Suppressor macrophage treated with lipopolysaccharide for 1 hour (primary cell): ENCODE measurements around the gene CDYL2.
"Not testable (repeated sequence)": the region's sequence is repeated elsewhere in the genome, so short reads cannot be mapped to it uniquely, and the experiment has no call there.

Experiments
- DNase-seq, 3 donors: peaks; one replicate each; pipeline ENCODE4 v3.0.0-alpha.2; 2020 to 2022

Gene CDYL2

DNA sequence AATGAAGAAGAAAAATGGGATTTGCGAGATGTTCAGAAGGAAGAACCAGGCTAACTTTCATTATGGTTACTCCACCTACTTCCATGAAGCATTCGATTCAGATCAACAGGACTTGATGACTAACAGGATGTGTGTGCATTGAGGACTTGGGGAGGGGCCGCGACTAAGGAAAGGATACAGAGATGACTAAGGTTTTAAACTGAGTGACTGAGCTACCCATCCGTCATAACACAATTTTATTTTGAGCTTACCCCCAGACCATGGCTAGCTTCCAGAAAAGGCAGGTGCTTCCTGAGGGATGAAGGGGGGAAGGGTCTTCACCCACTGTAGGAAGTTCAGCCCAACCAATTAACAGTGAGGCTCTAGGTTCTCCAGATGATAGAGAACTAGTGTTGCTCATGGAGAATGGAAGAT, 2.5 kb upstream of the CDYL2 start:
- DNase-seq: peak; percentile 77 to 92 (median 84)

GRCh38 chr16:80806289-80806688, 1.9 kb upstream of the CDYL2 start:
- DNase-seq: no peak

DNA sequence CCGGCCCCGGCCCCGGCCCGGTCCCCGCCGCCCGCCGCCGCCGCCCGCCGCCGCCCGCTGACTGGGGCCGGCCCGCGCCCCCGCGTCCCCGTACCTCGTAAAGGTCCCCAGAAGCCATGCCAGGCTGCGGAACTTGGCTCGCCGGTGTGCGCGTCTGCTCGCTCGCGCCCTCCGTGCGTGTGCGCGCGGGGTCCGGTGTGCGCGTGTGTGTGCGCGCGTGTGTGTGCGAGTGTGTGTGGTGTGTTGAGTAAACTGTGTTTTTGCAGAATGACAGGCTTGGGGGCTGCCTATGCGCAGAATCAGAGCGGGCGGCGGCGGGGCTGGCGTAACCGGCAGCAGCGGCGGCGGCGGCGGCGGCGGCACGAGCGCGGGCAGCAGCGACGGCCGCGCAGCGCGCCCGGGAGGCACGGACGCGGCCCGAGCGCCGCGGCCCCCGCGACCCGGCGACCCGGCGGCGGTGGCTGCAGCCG, 307 bp downstream of the CDYL2 start:
- DNase-seq: peak; percentile 65 to 79 (median 67)

DNA sequence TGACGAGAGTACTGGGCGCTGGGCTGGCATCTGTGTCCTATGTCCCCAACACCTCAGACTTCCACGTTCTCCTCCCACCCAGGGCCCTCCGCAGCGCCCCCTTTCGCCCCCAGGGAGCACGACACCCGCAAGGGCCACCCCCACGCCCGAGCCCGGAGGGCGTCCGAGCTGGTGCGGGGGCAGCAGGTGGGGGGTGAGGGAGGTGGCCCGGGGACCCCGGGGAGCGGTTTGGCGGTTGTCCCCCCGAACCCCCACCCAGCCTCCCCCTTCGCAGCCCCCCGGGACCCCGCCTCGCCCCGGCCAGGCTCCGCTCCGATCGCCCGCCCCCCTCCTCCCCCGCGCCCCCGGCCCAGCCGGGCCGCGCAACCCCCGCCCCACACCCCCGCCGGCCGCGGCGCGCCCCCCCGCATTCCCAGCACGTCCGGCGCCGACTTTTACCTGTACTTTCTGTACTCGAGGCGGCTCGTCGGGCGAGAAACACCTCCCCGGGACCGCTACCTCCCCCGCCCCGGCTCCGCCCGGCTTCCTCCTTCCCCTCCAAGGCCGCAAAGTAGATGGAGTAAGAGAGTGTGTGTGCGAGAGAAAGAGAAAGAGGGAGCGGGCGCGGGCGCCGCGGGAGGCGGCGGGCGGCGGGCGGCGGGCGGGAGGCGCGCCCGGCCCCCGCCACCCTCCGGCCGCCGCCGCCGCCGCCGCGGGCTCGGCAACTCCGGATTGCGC, 901 bp downstream of the CDYL2 start:
- DNase-seq: peak; percentile 64 to 75 (median 66)

- no peak for DNase-seq
Observed at GRCh38 chr16:80802902-80803301, 1.5 kb downstream of the CDYL2 start.

- DNase-seq: no peak
Observed at GRCh38 chr16:80802138-80802537, 2.3 kb downstream of the CDYL2 start.

DNA sequence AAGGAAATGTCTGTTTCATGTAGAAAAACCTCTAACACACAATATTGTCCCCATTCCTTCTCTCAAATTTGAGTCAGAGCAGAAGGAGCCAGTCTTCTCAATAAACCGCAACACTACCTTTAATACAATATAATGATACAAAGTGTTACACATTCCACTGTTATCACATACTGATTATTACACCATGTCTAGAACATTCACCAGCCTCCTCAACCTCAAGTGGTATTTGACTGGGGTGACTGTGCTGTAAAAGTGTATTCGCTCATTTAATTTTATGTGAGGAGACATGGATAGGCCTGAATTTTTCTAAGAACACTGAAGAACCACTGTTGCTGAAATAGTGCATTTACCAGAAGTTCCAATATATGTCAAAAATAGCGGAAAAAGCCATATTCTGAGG, 10.3 kb downstream of the CDYL2 start:
- DNase-seq: no peak

DNA sequence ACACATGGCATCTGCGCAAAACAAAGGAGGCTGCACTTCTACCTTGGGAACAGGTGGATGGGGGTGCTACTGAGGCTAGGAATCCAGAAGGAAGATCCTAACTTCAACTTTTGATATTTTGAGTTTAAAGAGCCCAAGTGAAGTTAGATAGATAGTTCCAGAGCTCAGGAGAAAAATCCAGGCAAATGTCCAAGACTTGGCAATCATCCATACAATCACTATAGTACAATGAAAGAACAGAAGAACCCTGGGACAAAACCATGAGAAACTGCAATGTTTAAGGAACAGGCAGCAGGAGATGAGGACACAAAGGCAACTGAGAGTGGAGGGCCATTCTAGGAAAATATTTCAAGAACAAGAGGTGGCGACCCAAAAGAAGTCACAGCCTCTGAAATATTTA, 12.4 kb downstream of the CDYL2 start:
- DNase-seq: no peak

- no peak for DNase-seq
Observed at GRCh38 chr16:80791411-80791810, 13.0 kb downstream of the CDYL2 start.

DNA sequence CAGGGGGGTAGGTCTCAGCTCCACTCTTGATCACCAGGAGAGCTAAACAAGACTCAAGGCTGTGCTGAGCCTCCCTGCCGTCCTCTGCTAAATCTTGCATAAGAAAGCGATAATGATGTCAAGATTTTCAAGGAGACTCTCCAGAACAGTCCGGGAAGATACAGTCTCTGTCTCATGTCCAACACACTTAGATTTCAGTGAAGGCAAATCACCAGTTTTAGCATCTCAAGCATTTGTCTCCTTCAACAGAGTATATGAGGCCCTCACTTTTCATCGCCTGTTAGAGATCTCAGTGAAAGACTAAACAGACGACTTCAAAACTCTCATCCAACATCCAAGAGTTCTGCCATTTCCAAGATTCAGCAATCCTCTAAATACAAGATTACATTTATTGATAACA, 13.6 kb downstream of the CDYL2 start:
- no peak for DNase-seq

DNA sequence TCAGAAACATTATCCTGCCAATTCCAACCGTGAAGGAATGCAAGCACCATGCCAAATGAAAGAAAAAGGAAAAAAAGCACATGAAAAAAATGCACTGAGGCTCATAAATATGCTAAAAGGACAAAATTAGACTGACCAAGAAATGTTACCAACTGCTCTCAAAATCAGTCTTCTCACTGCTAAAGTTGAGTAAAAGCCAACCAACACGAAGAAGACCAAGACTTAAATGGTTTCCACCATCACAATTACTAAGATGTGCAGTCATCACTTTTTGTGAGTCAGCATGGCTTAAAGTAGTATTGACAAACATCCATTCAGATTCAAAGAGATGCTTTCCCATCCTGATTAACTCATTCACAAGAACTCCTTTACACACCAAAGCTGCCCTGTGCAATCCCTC, 16.4 kb downstream of the CDYL2 start:
- DNase-seq: no peak

- DNase-seq: not testable (repeated sequence)
Observed at GRCh38 chr16:80786561-80786960, 17.8 kb downstream of the CDYL2 start.

- no peak for DNase-seq
Observed at GRCh38 chr16:80784951-80785350, 19.4 kb downstream of the CDYL2 start.

GRCh38 chr16:80778703-80779102, 25.7 kb downstream of the CDYL2 start:
- no peak for DNase-seq

DNA sequence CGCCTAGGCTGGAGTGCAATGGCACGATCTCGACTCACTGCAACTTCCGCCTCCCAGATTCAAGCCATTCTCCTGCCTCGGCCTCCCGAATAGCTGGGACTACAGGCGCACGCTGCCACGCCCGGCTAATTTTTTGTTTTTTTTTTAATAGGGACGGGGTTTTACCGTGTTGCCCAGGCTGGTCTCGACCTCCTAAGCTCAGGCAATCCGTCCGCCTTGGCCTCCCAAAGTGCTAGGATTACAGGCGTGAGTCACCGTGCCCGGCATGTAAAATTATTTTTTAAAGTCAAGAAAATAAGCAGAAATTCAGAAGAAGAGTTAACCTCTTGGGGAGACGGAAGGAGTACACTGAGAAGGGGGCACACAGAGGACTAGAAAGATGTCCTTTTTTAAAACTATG, 27.5 kb downstream of the CDYL2 start:
- no peak for DNase-seq

GRCh38 chr16:80775450-80775849, 28.9 kb downstream of the CDYL2 start:
- DNase-seq: no peak

GRCh38 chr16:80766798-80767197, 37.6 kb downstream of the CDYL2 start:
- DNase-seq: no peak

GRCh38 chr16:80759419-80760162, 44.8 kb downstream of the CDYL2 start:
- peak; percentile 46 to 81 (median 58) for DNase-seq

DNA sequence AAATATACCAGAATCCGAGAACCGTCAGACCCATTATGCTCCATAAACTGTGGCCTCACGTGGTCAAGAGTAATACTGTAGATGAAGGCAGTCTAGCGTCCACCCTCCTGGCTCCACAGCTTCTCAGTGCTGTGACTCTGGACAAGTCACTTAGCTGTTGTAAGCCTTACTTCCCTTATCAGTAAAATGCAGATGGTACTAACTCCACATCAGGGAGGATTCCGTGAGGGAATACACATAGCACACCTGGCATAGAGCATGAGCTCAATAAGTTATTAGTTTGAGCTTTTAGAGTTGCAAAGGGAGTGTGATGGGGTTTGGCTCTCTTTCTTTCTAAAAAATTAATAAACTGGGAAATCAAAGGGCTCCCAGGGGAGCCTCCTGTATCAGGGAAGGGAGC, 49.9 kb downstream of the CDYL2 start:
- DNase-seq: no peak

- peak in 1 of 3 donors; percentile 1 for DNase-seq
Observed at GRCh38 chr16:80752541-80752940, 51.9 kb downstream of the CDYL2 start.

DNA sequence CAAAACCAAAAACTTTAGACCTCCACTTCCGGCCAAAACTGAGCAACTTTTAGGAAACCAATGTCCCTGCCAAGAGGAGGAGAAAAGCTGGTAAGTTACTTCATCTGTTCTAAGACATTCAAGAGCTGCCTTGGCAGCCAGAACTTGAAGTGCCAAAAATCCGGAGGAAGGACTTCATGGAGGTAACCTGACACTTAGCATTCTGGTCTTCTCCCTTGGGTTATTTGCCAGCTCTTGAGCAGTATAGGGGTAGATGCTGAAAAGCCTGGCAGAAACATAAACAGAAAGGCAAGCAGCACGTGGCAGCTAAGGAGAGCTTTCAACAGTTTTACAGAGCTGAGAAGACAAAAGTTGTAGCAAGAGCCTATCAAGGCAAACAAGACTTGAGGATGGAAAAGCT, 53.2 kb downstream of the CDYL2 start:
- no peak for DNase-seq

GRCh38 chr16:80746231-80746630, 58.2 kb downstream of the CDYL2 start:
- DNase-seq: no peak

- peak in 1 of 3 donors; percentile 5 for DNase-seq
Observed at GRCh38 chr16:80744856-80745255, 59.5 kb downstream of the CDYL2 start.

DNA sequence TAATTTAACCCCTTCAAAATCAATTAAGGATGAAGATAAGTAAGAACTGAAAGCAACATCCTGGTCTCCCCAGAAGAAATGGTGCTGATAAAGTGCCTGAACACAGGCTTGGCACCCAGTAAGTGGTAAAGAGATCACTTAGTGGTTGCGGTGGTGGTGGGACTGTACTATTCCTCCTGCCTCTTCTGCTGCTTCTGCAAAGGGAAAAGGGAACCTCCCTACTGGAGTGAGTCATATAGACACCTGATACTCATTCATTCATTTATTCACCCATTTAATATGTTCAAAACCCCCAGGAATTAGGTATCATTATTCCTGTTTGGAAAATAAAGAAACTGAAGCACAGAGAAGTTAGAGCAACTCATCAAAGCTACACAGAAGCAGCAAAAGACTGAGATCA, 60.6 kb downstream of the CDYL2 start:
- peak in 1 of 3 donors; percentile 14 for DNase-seq
